ENCODE results near the gene SPATA22.
"Not testable (repeated sequence)": the region's sequence is repeated elsewhere in the genome, so short reads cannot be mapped to it uniquely, and the experiment has no call there.

GRCh38 chr17:3514167-3514566 lies 42.5 kb upstream of the SPATA22 start:
- TF ChIP-seq CTCF (conservative IDR thresholded peaks at IDR 0.05; ENCODE audit: low read depth, low read length); EZH2 (IDR thresholded peaks at IDR 0.05; ENCODE audit: borderline replicate concordance, low read depth, low read length, poor library complexity, severe bottlenecking): not testable (repeated sequence)
